Measurements from ENCODE around the gene ANKFN1. TPM values are rescaled to one million over a fixed set of nuclear protein-coding genes. Genes with fewer than 3 reads are reported as not detected.

The ANKFN1 gene
- total RNA-seq, 1 experiment from 2014 or later, result not detected

GRCh38 chr17:56548661-56549060, 395.4 kb downstream of the ANKFN1 start:
- Histone ChIP-seq H3K27ac (ENCODE audit: insufficient read length, low read depth, low read length) (no peak overlapping the region), H4K5ac (ENCODE audit: insufficient read length, low read depth, low read length) (no peak overlapping the region), H4K91ac (ENCODE audit: insufficient read length, low read depth, low read length) (no peak overlapping the region), H3K27me3 (ENCODE audit: insufficient read depth, low read length) (no peaks in the 10 kb centered on the region), H3K4ac (ENCODE audit: low read depth, low read length) (no peak overlapping the region), H2BK12ac (ENCODE audit: insufficient read length, low read depth, low read length) (no peak overlapping the region), H3K4me2 (ENCODE audit: insufficient read depth, insufficient read length, low read length) (no peak overlapping the region), H3K9ac (ENCODE audit: extremely low read depth, insufficient read length, low read length) (no peak overlapping the region), H3T11ph (ENCODE audit: low read length) (no peak overlapping the region), H3K9me3 (ENCODE audit: control insufficient read depth, low read depth, low read length) (no peaks in the 10 kb centered on the region), H2BK15ac (ENCODE audit: low read depth, low read length) (no peak overlapping the region), H2BK20ac (ENCODE audit: low read depth, low read length, poor library complexity, severe bottlenecking) (no peak overlapping the region), H3K23ac (ENCODE audit: insufficient read length, low read depth, low read length) (no peak overlapping the region), H2AFZ (ENCODE audit: low read length) (no peak overlapping the region), H3K23me2 (ENCODE audit: insufficient read length, low read depth, low read length, poor library complexity, severe bottlenecking) (no peaks in the 10 kb centered on the region), H3K56ac (ENCODE audit: insufficient read length, low read depth, low read length) (no peak overlapping the region), H3K79me1 (ENCODE audit: insufficient read depth, low read depth, low read length, poor library complexity, severe bottlenecking) (no peaks in the 10 kb centered on the region), H3K4me1 (ENCODE audit: insufficient read depth, low read length) (no peaks in the 10 kb centered on the region), H2BK120ac (ENCODE audit: low read depth, low read length, poor library complexity, severe bottlenecking) (no peak overlapping the region), H2AK5ac (ENCODE audit: insufficient read length, low read length) (no peak overlapping the region), H3K18ac (ENCODE audit: insufficient read length, low read depth, low read length) (no peak overlapping the region), H3K79me2 (ENCODE audit: insufficient read depth, low read length) (no peaks in the 10 kb centered on the region), H3K14ac (ENCODE audit: insufficient read depth, low read length) (no peak overlapping the region), H2BK5ac (ENCODE audit: insufficient read length, low read length) (no peak overlapping the region), H4K20me1 (ENCODE audit: control insufficient read depth, insufficient read depth, insufficient read length) (no peaks in the 10 kb centered on the region), H4K8ac (replicated peaks; ENCODE audit: insufficient read length, low read depth, low read length) (no peak overlapping the region)
- Mint-ChIP-seq H3K4me3 (no peak overlapping the region), H3K9me3 (peaks cover 8 to 9% of the 10 kb centered on the region in 2 experiments; a peak in 4 of 5 replicates), H3K27ac (no peak overlapping the region), H3K36me3 (ENCODE audit: insufficient read depth in 1 of 3, low read depth in 3 of 3) (no peaks in the 10 kb centered on the region), H3K27me3 (ENCODE audit: low read depth) (0 out of 2 replicates have a peak, but pooled peaks cover 3% of the 10 kb centered on the region), H3K4me1 (peaks cover 9 to 16% of the 10 kb centered on the region in 2 experiments)
- no peak for DNase-seq
- WGBS (ENCODE audit: extremely low coverage, insufficient read length, low lambda C conversion rate), result no CpG with 5 or more reads among the region's 4 CpGs
- no peak for TF ChIP-seq CTCF (conservative IDR thresholded peaks at IDR 0.05)
